B cell (primary cell): ENCODE results near the gene THSD4. TPM values are rescaled to one million over a fixed set of nuclear protein-coding genes. Genes with fewer than 3 reads are reported as not detected.
"Not testable (repeated sequence)": the region's sequence is repeated elsewhere in the genome, so short reads cannot be mapped to it uniquely, and the experiment has no call there.

Experiments used
- ATAC-seq: fragments of 200-7000 bp; cut with Tn5 transposase; one replicate; pipeline ENCODE4 v1.10.0; 2021; ENCODE audit warnings: low read depth, mild to moderate bottlenecking, moderate number of reproducible peaks, moderate library complexity
- CTCF ChIA-PET: fragments of 350-600 bp; sonication (Branson Sonifier 250); formaldehyde crosslinking; loops from one replicate; lab custom pipeline; 2021; ENCODE audit warnings: antibody characterized with exemption, inconsistent platforms; lab: Charles Lee
- POLR2A ChIA-PET: fragments of 350-600 bp; sonication (Branson Sonifier 250); formaldehyde crosslinking; loops from one replicate; lab custom pipeline; 2021; ENCODE audit warnings: antibody characterized with exemption; lab: Charles Lee
- DNase-seq: peaks from one replicate; pipeline ENCODE4 v3.0.0; 2013
- H2AFZ ChIP-seq: 2 replicates; pipeline ENCODE4 v1.6.1; 2012; ENCODE audit warnings: mild to moderate bottlenecking, low read depth, low read length; ENCODE audit not compliant: insufficient read depth, poor library complexity, severe bottlenecking
- H3K27ac ChIP-seq, 2 donors: 1 replicate in 1 of 2; 2 replicates in 1 of 2; pipeline ENCODE4 v1.5.1; 2012 to 2013; ENCODE audit warnings: low read length in 2 of 2, mild to moderate bottlenecking in 2 of 2, moderate library complexity in 1 of 2
- H3K27me3 ChIP-seq, 4 experiments: fragments of 200-600 bp in 1 of 4; sonication (generic) in 1 of 4; replicated peaks in 1 of 4; 1 replicate in 2 of 4; 2 replicates in 2 of 4; pipeline versions ENCODE4 v1.6.1 to v1.7.0; 2013 to 2016; ENCODE audit warnings: low read length in 3 of 4, mild to moderate bottlenecking in 2 of 4, mixed read lengths in 1 of 4, moderate library complexity in 1 of 4; ENCODE audit not compliant: insufficient read depth in 4 of 4, control insufficient read depth in 3 of 4; ENCODE audit errors: control extremely low read depth in 1 of 4
- H3K36me3 ChIP-seq, 2 experiments: replicated peaks in 1 of 2; 1 replicate in 1 of 2; 2 replicates in 1 of 2; pipeline versions ENCODE4 v1.6.1 to v1.7.1; 2013; ENCODE audit warnings: low read length in 1 of 2; ENCODE audit not compliant: insufficient read depth in 2 of 2, control insufficient read depth in 1 of 2; ENCODE audit errors: control extremely low read depth in 1 of 2, extremely low read depth in 1 of 2
- H3K4me1 ChIP-seq, 2 donors: fragments of 200-600 bp in 1 of 2; sonication (generic) in 1 of 2; 1 replicate in 1 of 2; 2 replicates in 1 of 2; pipeline versions ENCODE4 v1.5.1 to v1.6.1; 2013 to 2017; ENCODE audit warnings: low read length in 2 of 2; ENCODE audit not compliant: control insufficient read depth in 2 of 2, insufficient read depth in 2 of 2
- H3K4me2 ChIP-seq: replicated peaks from 2 replicates; pipeline ENCODE3; 2012; ENCODE audit warnings: mild to moderate bottlenecking, low read depth, low read length; ENCODE audit not compliant: poor library complexity, severe bottlenecking
- H3K4me3 ChIP-seq, 5 experiments: fragments of 200-600 bp in 1 of 5; sonication (generic) in 1 of 5; 1 replicate in 3 of 5; 2 replicates in 2 of 5; pipeline versions ENCODE4 v1.5.1 to v1.7.0; 2011 to 2016; ENCODE audit warnings: low read length in 4 of 5, mild to moderate bottlenecking in 4 of 5, low read depth in 2 of 5, control low read depth in 1 of 5, moderate library complexity in 1 of 5; ENCODE audit not compliant: insufficient read depth in 1 of 5; ENCODE audit errors: control extremely low read depth in 1 of 5, extremely low read depth in 1 of 5
- H3K79me2 ChIP-seq: fragments of 200-600 bp; sonication (generic); one replicate; pipeline ENCODE4 v1.6.0; 2016; ENCODE audit warnings: low read length; ENCODE audit not compliant: control insufficient read depth, insufficient read depth
- H3K9ac ChIP-seq: fragments of 200-600 bp; sonication (generic); 2 replicates; pipeline ENCODE4 v1.6.1; 2017; ENCODE audit warnings: mild to moderate bottlenecking, low read length, moderate library complexity
- H3K9me3 ChIP-seq, 3 donors: one replicate each; pipeline versions ENCODE4 v1.6.1 to v1.7.1; 2013; ENCODE audit warnings: low read length in 2 of 3; ENCODE audit not compliant: control insufficient read depth in 2 of 3, insufficient read depth in 1 of 3; ENCODE audit errors: control extremely low read depth in 1 of 3
- H4K20me1 ChIP-seq: 2 replicates; pipeline ENCODE4 v1.6.0; 2012; ENCODE audit warnings: mild to moderate bottlenecking, low read length; ENCODE audit not compliant: insufficient read depth, control insufficient read depth, poor library complexity, severe bottlenecking
- H3K27ac Mint-ChIP-seq: one replicate; pipeline ENCODE4 v1.8.0; 2021; ENCODE audit warnings: mixed read lengths
- H3K27me3 Mint-ChIP-seq: one replicate; pipeline ENCODE4 v1.8.0; 2021; ENCODE audit warnings: mixed read lengths
- H3K4me1 Mint-ChIP-seq: one replicate; pipeline ENCODE4 v1.8.0; 2021; ENCODE audit warnings: mixed read lengths
- H3K4me3 Mint-ChIP-seq: one replicate; pipeline ENCODE4 v1.8.0; 2021; ENCODE audit warnings: mixed read lengths
- H3K9me3 Mint-ChIP-seq: one replicate; pipeline ENCODE4 v1.8.0; 2022; ENCODE audit warnings: mixed read lengths; ENCODE audit not compliant: insufficient read depth
- EZH2 ChIP-seq: IDR thresholded peaks from 2 replicates; pipeline ENCODE4 v1.6.1; 2012; ENCODE audit warnings: borderline replicate concordance, low read depth, mild to moderate bottlenecking, moderate library complexity, low read length; ENCODE audit not compliant: insufficient read depth, poor library complexity, severe bottlenecking
- WGBS: methylation state at CpG from one replicate; pipeline ENCODE4 v1.1.5; 2013; ENCODE audit warnings: missing lambda C conversion rate; ENCODE audit not compliant: insufficient coverage; 5-methylcytosine and 5-hydroxymethylcytosine counted together
- intact Hi-C: fragments of 100-400 bp; cut with micrococcal nuclease; formaldehyde crosslinking; loops from one replicate; pipeline ENCODE4 v1.10.0; 2022
- polyA plus RNA-seq: library from polyadenylated mRNA; depleted of rRNA; stranded (reverse); fragments of >200 nt; gene quantifications from 2 replicates; pipeline ENCODE4 v1.2.3, GENCODE V29; 2012
- total RNA-seq, 2 donors: library from RNA; stranded (reverse); fragments of 120-200 nt in 1 of 2; gene quantifications; 1 replicate in 1 of 2; 2 replicates in 1 of 2; pipeline versions ENCODE4 v1.2.3 to v1.2.4, GENCODE V29; 2013 to 2022
- TF ChIP-seq, protein P1 (sequence below): fragments of 200-600 bp; IDR thresholded peaks from one replicate; pipeline ENCODE4 v1.8.0; 2022; ENCODE audit warnings: antibody characterized with exemption, mild to moderate bottlenecking

The THSD4 gene
- total and polyA plus RNA-seq, 2 donors (not counting 1 experiment from before 2014, with no cell fraction given) = not detected

DNA sequence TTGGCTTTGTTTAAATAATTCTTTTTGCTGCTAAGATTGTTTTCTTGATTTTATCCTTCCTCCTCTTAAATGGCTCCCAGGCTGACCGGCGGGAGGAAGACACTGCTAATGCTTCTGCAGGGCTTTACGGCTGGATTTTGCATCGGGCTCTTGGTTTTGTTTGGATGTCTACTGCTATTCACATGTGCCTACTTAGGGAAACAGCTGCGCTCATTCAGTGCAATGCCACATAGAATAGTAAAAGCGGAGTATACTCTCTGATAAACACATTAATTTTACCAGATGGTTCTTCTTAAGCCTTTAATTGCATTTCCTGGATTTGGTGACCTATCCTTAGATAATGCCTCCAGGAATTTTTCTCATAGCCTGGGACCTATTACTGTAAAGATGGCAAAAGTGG lies 146.6 kb downstream of the THSD4 start:
- Histone ChIP-seq H3K9ac (no peak overlapping the region), H3K79me2 (no peaks in the 10 kb centered on the region), H3K36me3 (no peaks in the 10 kb centered on the region), H4K20me1 (no peaks in the 10 kb centered on the region), H3K4me2 (no peak overlapping the region), H2AFZ (no peak overlapping the region), H3K9me3 (peaks cover 0 to 2% (median 0%) of the 10 kb centered on the region in 3 donors), H3K27ac (no peak overlapping the region), H3K27me3 (peaks cover 0 to 3% (median 0%) of the 10 kb centered on the region in 4 experiments), H3K4me1 (no peaks in the 10 kb centered on the region), H3K4me3 (no peak overlapping the region)
- no peak for TF ChIP-seq EZH2
- TF ChIP-seq, protein P1, sequence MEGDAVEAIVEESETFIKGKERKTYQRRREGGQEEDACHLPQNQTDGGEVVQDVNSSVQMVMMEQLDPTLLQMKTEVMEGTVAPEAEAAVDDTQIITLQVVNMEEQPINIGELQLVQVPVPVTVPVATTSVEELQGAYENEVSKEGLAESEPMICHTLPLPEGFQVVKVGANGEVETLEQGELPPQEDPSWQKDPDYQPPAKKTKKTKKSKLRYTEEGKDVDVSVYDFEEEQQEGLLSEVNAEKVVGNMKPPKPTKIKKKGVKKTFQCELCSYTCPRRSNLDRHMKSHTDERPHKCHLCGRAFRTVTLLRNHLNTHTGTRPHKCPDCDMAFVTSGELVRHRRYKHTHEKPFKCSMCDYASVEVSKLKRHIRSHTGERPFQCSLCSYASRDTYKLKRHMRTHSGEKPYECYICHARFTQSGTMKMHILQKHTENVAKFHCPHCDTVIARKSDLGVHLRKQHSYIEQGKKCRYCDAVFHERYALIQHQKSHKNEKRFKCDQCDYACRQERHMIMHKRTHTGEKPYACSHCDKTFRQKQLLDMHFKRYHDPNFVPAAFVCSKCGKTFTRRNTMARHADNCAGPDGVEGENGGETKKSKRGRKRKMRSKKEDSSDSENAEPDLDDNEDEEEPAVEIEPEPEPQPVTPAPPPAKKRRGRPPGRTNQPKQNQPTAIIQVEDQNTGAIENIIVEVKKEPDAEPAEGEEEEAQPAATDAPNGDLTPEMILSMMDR = no peak
- intact Hi-C loops = no loop called here
- Mint-ChIP-seq H3K4me1 (no peaks in the 10 kb centered on the region), H3K9me3 (no peaks in the 10 kb centered on the region), H3K4me3 (no peak overlapping the region), H3K27me3 (peaks cover 8% of the 10 kb centered on the region), H3K27ac (no peak overlapping the region)
- ATAC-seq (no peak), DNase-seq (no peak)
- CTCF ChIA-PET = no interaction called here
- POLR2A ChIA-PET = no interaction called here
- WGBS = no CpG with 5 or more reads among the region's 6 CpGs

DNA sequence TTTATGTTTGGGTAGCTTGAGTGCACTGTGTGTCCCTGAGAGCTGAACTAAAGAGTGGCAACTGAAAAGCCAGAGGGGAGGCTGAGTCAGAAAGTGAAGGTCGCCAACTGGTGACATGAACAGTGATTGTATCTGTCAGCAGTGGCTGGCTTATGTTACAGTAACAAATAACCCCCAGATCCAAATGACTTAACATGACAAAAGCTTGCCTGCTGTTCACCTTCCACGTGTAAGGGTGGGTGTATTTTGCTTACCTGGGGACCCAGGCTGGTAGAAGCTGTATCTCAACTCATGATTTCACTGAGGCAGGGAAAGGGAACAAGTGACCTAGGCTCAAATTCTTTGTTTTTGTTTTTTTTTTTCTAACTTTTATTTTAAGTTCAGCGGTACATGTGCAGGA lies 147.3 kb downstream of the THSD4 start:
- Histone ChIP-seq H3K27ac (no peak overlapping the region), H3K36me3 (no peaks in the 10 kb centered on the region), H3K4me1 (no peaks in the 10 kb centered on the region), H3K27me3 (no peaks in the 10 kb centered on the region), H3K4me3 (no peak overlapping the region), H3K9me3 (peaks cover 0 to 2% (median 0%) of the 10 kb centered on the region in 3 donors), H3K9ac (no peak overlapping the region), H2AFZ (no peak overlapping the region), H3K4me2 (no peak overlapping the region), H4K20me1 (no peaks in the 10 kb centered on the region), H3K79me2 (no peaks in the 10 kb centered on the region)
- ChIA-PET POLR2A (no interaction called here), CTCF (no interaction called here)
- no peak overlapping the region for H3K4me3 Mint-ChIP-seq
- H3K27ac Mint-ChIP-seq = no peak overlapping the region
- no peak for TF ChIP-seq EZH2
- TF ChIP-seq, protein P1 = no peak
- intact Hi-C loops = no loop called here
- ATAC-seq (no peak), DNase-seq (no peak)
- H3K27me3 Mint-ChIP-seq = peaks cover 8% of the 10 kb centered on the region
- no peaks in the 10 kb centered on the region for H3K4me1 Mint-ChIP-seq
- H3K9me3 Mint-ChIP-seq = no peaks in the 10 kb centered on the region
- 40% methylated on average over 1 of the region's 3 CpGs for WGBS

DNA sequence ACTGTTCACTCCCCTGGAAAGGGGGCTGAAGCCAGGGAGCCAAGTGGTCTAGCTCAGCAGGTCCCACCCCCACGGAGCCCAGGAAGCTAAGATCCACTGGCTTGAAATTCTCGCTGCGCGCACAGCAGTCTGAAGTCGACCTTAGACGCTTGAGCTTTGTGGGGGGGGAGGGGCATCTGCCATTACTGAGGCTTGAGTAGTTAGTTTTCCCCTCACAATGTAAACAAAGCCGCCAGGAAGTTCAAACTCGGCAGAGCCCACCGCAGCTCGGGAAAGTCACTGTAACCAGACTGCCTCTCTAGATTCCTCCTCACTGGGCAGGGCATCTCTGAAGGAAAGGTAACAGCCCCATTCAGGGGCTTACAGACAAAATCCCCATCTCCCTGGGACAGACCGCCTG lies 150.3 kb downstream of the THSD4 start:
- H3K9me3 ChIP-seq, H3K79me2 ChIP-seq, H3K4me1 Mint-ChIP-seq, H3K27ac ChIP-seq, H4K20me1 ChIP-seq, H3K36me3 ChIP-seq, H3K4me3 Mint-ChIP-seq, DNase-seq, ATAC-seq, H3K9me3 Mint-ChIP-seq, H3K4me3 ChIP-seq, H3K27me3 Mint-ChIP-seq, POLR2A ChIA-PET, intact Hi-C loops, H3K9ac ChIP-seq, H3K4me2 ChIP-seq, H3K27me3 ChIP-seq, H2AFZ ChIP-seq, H3K4me1 ChIP-seq, H3K27ac Mint-ChIP-seq: not testable (repeated sequence)
- CTCF ChIA-PET = interaction anchor here (0.6 kb wide), 1 partner anchor 23 kb away, joined by 3 read pairs; no protein-coding TSS in a partner anchor
- WGBS = 90% methylated on average over 7 of the region's 11 CpGs
